GM21737 (cell line): ENCODE results near the gene EPHB2.
"Not testable (repeated sequence)": the region's sequence is repeated elsewhere in the genome, so short reads cannot be mapped to it uniquely, and the experiment has no call there.

Source experiments
- ATAC-seq: cut with Tn5 transposase; IDR thresholded peaks from one replicate; pipeline ENCODE4 v1.9.1; 2021; ENCODE audit warnings: mild to moderate bottlenecking, moderate library complexity; ENCODE audit not compliant: unreplicated experiment

EPHB2 gene

GRCh38 chr1:22710701-22711049 lies at the start of gene EPHB2:
TSS of gene EPHB2 (plus strand) at chr1:22710839. CDS start at chr1:22710983, 144 bp downstream.
- ATAC-seq: no peak

GRCh38 chr1:22661880-22662279 lies 48.8 kb upstream of the EPHB2 start:
- no peak for ATAC-seq

- no peak for ATAC-seq
Measured at GRCh38 chr1:22662318-22662717, 48.3 kb upstream of the EPHB2 start.

- ATAC-seq: no peak
Measured at GRCh38 chr1:22662986-22663408, 47.6 kb upstream of the EPHB2 start.

DNA sequence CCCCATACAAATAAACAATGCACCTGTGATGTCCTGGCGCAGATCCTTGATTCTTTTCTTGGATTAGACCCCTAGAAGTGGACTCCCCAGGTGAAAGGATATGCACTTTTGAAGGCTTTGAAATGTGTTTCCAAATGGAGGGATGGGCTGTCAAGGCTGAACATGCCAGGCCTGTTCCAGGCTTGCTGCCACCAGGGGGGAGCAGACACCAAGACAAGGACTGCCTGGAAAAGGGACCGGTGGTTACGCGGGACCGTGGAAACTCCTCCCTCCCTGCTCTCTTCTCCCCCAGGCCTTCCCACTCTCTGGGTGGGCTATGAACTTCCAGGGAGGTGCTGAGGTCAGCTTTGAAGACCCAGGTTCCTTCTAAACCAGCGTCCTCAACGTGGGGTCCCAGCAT lies 44.9 kb upstream of the EPHB2 start:
- no peak for ATAC-seq

GRCh38 chr1:22666412-22666811 lies 44.2 kb upstream of the EPHB2 start:
- ATAC-seq: no peak

DNA sequence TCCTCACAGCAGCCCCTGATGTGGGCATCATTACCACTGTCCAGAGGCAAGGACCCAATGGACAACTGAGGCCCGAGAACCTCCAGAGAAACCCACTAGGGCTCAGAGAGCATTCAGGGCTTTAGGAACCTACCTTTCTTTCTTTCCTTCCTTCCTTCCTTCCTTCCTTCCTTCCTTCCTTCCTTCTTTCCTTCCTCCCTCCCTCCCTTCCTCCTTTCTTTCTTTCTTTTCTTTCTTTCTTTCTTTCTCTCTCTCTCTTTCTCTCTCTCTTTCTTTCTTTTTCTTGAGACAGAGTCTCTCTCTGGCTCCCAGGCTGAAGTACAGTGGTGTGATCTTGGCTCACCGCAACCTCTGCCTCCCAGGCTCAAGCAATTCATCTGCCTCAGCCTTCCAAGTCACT lies 41.8 kb upstream of the EPHB2 start:
- ATAC-seq: not testable (repeated sequence)

DNA sequence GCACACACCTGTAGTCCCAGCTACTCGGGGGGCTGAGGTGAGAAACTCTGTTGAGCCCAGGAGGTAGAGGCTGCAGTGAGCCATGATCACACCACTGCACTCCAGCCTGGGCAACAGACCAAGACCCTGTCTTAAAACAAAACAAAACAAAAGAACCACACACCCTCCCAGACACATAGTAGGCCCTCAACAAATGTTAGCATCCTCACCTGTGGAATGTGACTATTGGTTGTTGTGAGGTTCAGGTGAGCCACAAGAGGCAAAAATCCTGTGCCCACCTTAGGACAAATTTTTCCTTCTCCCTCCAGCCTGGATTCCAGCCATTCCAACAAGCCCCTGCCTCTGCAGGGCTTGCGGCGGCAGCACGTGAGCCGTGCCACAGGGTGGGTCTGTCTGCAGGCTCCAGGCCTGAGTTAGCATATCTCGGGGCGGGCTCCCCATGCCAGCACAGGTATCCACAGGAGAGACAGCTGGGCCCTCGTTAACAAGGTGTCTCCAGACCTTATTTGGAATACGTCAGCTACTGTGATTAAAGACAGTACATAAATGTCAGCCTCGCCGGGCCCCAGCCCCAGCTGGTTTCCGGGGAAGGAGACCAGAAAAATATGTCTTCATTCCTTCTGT lies 40.2 kb upstream of the EPHB2 start:
- ATAC-seq: no peak

DNA sequence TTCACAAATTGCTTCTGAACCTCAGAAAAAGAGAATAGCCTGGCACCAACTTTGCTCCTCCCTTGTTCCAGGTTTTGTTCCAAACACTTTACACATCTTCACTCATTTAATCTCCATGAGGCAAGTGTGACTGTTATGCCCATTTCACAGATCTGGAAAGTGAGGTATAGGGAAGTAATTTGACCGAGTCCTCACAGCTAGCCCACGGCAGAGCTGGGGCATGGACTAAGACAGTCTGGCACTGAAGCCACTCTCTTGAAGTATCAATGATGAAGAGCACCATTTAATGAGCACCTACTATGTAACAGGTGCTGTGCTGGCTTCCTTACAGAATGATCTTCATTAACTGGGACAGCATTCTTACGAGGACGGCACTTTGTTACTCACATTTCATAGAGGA lies 38.6 kb upstream of the EPHB2 start:
- ATAC-seq: no peak

- ATAC-seq: no peak
Measured at GRCh38 chr1:22673486-22674409, 36.9 kb upstream of the EPHB2 start.

DNA sequence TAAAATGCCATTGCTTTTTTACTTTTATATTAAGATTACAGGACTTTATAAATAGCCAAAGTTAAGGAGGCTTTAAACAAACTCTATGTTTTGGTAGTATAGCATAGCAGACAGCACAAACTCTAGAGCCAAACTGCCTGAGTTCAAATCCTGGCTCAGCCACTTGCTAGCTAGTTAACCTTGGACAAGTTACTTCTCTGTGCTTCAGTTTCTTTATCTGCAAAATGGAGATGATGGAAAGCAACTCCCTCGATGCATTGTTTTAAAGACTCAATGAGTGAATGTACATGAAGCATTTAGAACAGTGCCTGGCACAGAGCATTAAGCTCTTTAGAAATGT lies 36.3 kb upstream of the EPHB2 start:
- no peak for ATAC-seq

GRCh38 chr1:22676151-22676550 lies 34.5 kb upstream of the EPHB2 start:
- ATAC-seq: not testable (repeated sequence)

- no peak for ATAC-seq
Measured at GRCh38 chr1:22676916-22677583, 33.6 kb upstream of the EPHB2 start.

DNA sequence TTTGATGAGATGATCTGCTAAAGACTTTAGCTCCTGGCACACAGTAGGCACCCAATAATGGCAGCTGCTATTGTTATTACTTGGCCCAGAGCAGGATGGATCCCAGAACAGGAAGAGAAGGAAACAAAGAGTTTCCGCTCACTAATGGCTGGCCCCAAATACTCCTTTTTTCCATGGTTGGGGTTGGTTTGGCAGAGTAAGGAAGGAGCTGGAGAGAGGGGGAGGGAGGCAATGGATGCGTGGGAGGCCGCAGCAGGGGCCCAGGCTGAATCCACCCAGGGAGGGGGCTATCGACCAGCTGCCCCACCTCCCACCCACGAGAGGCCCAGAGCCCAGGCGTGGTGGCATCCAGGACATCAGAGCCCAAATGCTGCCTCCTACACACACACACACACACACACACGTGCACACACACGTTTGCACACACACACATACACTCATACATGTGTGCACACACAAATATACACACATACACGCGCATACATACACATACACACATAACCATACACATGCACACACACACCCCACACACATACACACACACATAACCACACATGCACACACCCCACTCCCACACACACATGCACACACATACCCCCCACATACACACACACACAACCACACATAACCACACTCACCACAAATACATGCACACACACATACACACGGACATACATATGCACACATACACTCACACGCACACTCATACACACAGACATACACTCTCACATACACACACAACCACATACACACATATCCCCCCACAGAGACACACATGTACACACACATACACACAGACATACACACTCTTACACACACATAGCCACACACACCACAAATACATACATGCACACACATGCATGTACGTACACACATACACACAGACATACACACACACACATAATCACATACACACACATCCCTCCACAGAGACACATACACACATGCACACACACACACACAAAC lies 32.4 kb upstream of the EPHB2 start:
- ATAC-seq: no peak

- ATAC-seq: no peak
Measured at GRCh38 chr1:22680726-22681125, 29.9 kb upstream of the EPHB2 start.

GRCh38 chr1:22681556-22682276 lies 28.9 kb upstream of the EPHB2 start:
- no peak for ATAC-seq

DNA sequence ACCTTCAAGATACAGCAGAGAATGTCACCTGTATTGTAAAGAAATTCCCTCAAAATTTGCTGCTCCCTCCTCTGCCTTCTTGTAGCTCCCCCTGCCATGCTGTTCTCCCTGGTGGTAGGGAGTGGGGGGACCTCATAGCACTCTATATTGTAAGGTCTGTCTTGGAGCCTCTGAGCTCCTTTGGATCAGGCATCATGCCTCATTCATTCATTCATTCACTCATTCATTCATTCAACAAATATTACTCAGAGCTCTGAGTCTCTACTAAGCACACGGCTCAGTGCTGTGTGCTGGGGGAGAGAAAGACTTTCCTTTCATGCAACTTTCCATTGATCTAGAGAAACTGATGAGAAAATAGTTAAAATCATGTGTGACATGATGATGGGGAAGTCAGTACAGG lies 27.1 kb upstream of the EPHB2 start:
- ATAC-seq: no peak

- no peak for ATAC-seq
Measured at GRCh38 chr1:22685591-22686059, 25.0 kb upstream of the EPHB2 start.

- no peak for ATAC-seq
Measured at GRCh38 chr1:22687191-22687590, 23.4 kb upstream of the EPHB2 start.

DNA sequence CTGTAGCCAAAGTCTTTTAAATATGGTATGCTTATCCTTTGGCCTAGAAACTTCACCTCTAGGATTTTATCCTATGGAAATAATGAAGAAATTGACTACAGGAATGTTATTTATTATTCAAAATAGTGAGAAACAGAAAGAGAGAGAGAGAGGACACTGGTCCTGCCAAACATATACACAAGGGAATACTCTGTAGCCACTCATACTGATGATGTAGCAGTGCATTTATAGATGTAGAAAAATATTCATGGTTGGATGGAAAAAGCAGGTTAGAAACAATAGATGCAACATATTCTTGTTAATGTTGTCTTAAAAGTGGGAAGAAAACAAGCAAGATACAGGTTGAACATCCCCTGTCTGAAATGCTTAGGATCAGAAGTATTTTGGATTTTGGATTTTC lies 22.2 kb upstream of the EPHB2 start:
- no peak for ATAC-seq
